Endodermal cell (in vitro differentiated cells): ENCODE measurements around the gene CAPN6. TPM values are rescaled to one million over a fixed set of nuclear protein-coding genes. Genes with fewer than 3 reads are reported as not detected.

Experiments
- DNase-seq: peaks from one replicate; pipeline ENCODE4 v3.0.0-alpha.2; 2017
- H3K27ac ChIP-seq: 2 replicates; pipeline ENCODE4 v1.5.1; 2013; ENCODE audit warnings: mild to moderate bottlenecking, low read depth, low read length, moderate library complexity
- H3K27me3 ChIP-seq: 2 replicates; pipeline ENCODE4 v1.6.1; 2013; ENCODE audit warnings: mild to moderate bottlenecking, low read length, moderate library complexity; ENCODE audit not compliant: insufficient read depth, control insufficient read depth, poor library complexity, severe bottlenecking
- H3K36me3 ChIP-seq: 2 replicates; pipeline ENCODE4 v1.7.0; 2013; ENCODE audit warnings: mild to moderate bottlenecking, low read length, moderate library complexity; ENCODE audit not compliant: control insufficient read depth, insufficient read depth
- H3K4me1 ChIP-seq: one replicate; pipeline ENCODE4 v1.7.0; 2013; ENCODE audit warnings: low read length; ENCODE audit not compliant: control insufficient read depth, insufficient read depth
- H3K4me3 ChIP-seq: 2 replicates; pipeline ENCODE4 v1.5.1; 2013; ENCODE audit warnings: mild to moderate bottlenecking, low read length, moderate library complexity
- H3K9ac ChIP-seq: 2 replicates; pipeline ENCODE4 v1.6.1; 2013; ENCODE audit warnings: mild to moderate bottlenecking, low read length, moderate library complexity; ENCODE audit not compliant: poor library complexity, severe bottlenecking; ENCODE audit errors: extremely low read depth
- H3K9me3 ChIP-seq: 2 replicates; pipeline ENCODE4 v1.6.1; 2013; ENCODE audit warnings: mild to moderate bottlenecking, low read length, moderate library complexity; ENCODE audit not compliant: control insufficient read depth
- H3K27ac Mint-ChIP-seq: 2 replicates; pipeline ENCODE4 v1.8.0; 2020; ENCODE audit warnings: mixed read lengths
- H3K27me3 Mint-ChIP-seq: 2 replicates; pipeline ENCODE4 v1.8.0; 2021; ENCODE audit warnings: mild to moderate bottlenecking, mixed read lengths; ENCODE audit not compliant: insufficient read depth
- H3K36me3 Mint-ChIP-seq: 2 replicates; pipeline ENCODE4 v1.8.0; 2020; ENCODE audit warnings: low read depth, mixed read lengths
- H3K4me1 Mint-ChIP-seq: 2 replicates; pipeline ENCODE4 v1.8.0; 2020; ENCODE audit warnings: mixed read lengths
- H3K4me3 Mint-ChIP-seq: 2 replicates; pipeline ENCODE4 v1.8.0; 2020; ENCODE audit warnings: mild to moderate bottlenecking, moderate library complexity, mixed read lengths
- H3K9me3 Mint-ChIP-seq: 2 replicates; pipeline ENCODE4 v1.8.0; 2020; ENCODE audit warnings: mild to moderate bottlenecking, mixed read lengths
- CTCF ChIP-seq: fragments of 200-600 bp; sonication (generic); conservative IDR thresholded peaks from 2 replicates; pipeline ENCODE4 v1.5.0; 2021; ENCODE audit warnings: antibody characterized with exemption, mild to moderate bottlenecking
- WGBS, 2 experiments: methylation state at CpG; one replicate each; pipeline versions ENCODE4 v1.1.5 to v1.1.7; 2013; ENCODE audit warnings: missing lambda C conversion rate in 2 of 2, mixed read lengths in 1 of 2; ENCODE audit not compliant: insufficient coverage in 1 of 2, insufficient read length in 1 of 2; 5-methylcytosine and 5-hydroxymethylcytosine counted together
- total RNA-seq, 2 donors: library from RNA; stranded (reverse); fragmentation: NEBNext Ultra II Directional in 1 of 2; extraction: Animal tissue kit (Norgen Biotek cat#: 25700) in 1 of 2; gene quantifications; 2 replicates in 1 of 2; 3 replicates in 1 of 2; pipeline ENCODE4 v1.2.1, GENCODE V29; 2021

The CAPN6 gene
- total RNA-seq, 2 donors from 2014 or later = 0.58 to 1.8 TPM

- Histone ChIP-seq H3K27me3 (no peaks in the 10 kb centered on the region), H3K4me3 (no peak overlapping the region), H3K27ac (no peak overlapping the region), H3K9ac (no peak overlapping the region), H3K36me3 (no peaks in the 10 kb centered on the region), H3K4me1 (no peaks in the 10 kb centered on the region), H3K9me3 (no peaks in the 10 kb centered on the region)
- DNase-seq = no peak
- Mint-ChIP-seq H3K27ac (no peak overlapping the region), H3K36me3 (no peaks in the 10 kb centered on the region), H3K4me1 (peaks cover 12% of the 10 kb centered on the region), H3K4me3 (no peak overlapping the region), H3K27me3 (no peaks in the 10 kb centered on the region), H3K9me3 (no peaks in the 10 kb centered on the region)
- 90 to 100% methylated on average over 2 of the region's 2 CpGs for WGBS, 2 experiments
- TF ChIP-seq CTCF = no peak
Observed at GRCh38 chrX:111309083-111309482, 38.8 kb upstream of the CAPN6 start.

- Mint-ChIP-seq H3K36me3 (no peaks in the 10 kb centered on the region), H3K27ac (no peak overlapping the region), H3K27me3 (no peaks in the 10 kb centered on the region), H3K4me1 (peaks cover 9% of the 10 kb centered on the region), H3K9me3 (no peaks in the 10 kb centered on the region), H3K4me3 (no peak overlapping the region)
- no peak for DNase-seq
- TF ChIP-seq CTCF = no peak
- Histone ChIP-seq H3K27me3 (no peaks in the 10 kb centered on the region), H3K27ac (no peak overlapping the region), H3K4me3 (no peak overlapping the region), H3K36me3 (no peaks in the 10 kb centered on the region), H3K4me1 (no peaks in the 10 kb centered on the region), H3K9ac (no peak overlapping the region), H3K9me3 (no peaks in the 10 kb centered on the region)
- 100% methylated on average over 1 of the region's 3 CpGs for WGBS, 2 experiments
Observed at GRCh38 chrX:111308039-111308438, 37.8 kb upstream of the CAPN6 start.

GRCh38 chrX:111302284-111302683, 32.0 kb upstream of the CAPN6 start:
- Mint-ChIP-seq H3K4me3 (no peak overlapping the region), H3K27ac (no peak overlapping the region), H3K9me3 (no peaks in the 10 kb centered on the region), H3K27me3 (no peaks in the 10 kb centered on the region), H3K36me3 (no peaks in the 10 kb centered on the region), H3K4me1 (no peaks in the 10 kb centered on the region)
- 85% methylated on average over 2 of the region's 2 CpGs; no CpG with 5 or more reads in 1 of the 2 experiments for WGBS, 2 experiments
- H3K4me3 ChIP-seq = no peak overlapping the region
- no peak for DNase-seq
- no peak for TF ChIP-seq CTCF
- no peak overlapping the region for H3K9ac ChIP-seq
- H3K4me1 ChIP-seq = no peaks in the 10 kb centered on the region
- H3K27ac ChIP-seq = no peak overlapping the region
- H3K27me3 ChIP-seq = no peaks in the 10 kb centered on the region
- H3K36me3 ChIP-seq = no peaks in the 10 kb centered on the region
- H3K9me3 ChIP-seq = no peaks in the 10 kb centered on the region
